Mesenteric fat pad (tissue), 1 donor: ENCODE data around the gene PYGO2. TPM values are rescaled to one million over a fixed set of nuclear protein-coding genes. Genes with fewer than 3 reads are reported as not detected.

Experiments
- DNase-seq: peaks from one replicate; pipeline ENCODE4 v3.0.0-alpha.2; 2020; ENCODE audit warnings: low spot score
- total RNA-seq: library from RNA; stranded (reverse); fragmentation: NEBNext Ultra II Directional; extraction: Animal tissue kit (Norgen Biotek cat#: 25700); gene quantifications from one replicate; pipeline ENCODE4 v1.2.1, GENCODE V29; 2021
- donor health status: DM: yes; HTN: yes; CAD: no.

Gene PYGO2
- total RNA-seq, 1 donor from 2014 or later, result 22.2 TPM

DNA sequence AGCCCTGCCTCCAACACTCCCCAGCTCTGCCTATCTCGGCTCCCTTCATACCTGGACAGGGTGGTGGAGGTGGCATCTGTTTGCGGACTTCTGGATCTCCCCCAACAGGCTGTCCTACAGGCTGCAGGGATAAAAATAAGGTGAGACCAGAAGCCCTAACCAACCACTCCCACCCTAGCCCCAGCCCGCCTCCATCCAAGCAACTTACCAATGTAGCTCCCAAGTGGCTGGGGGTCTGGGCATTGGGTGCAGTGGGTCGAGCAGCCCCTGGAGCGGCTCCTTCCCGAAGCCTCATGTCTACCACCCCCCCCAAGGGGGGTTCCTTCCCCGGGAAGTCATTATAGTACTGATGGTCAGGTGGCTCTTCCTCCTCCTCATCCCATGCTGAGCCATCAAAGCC is 4.5 kb upstream of the PYGO2 start:
- no peak for DNase-seq

DNA sequence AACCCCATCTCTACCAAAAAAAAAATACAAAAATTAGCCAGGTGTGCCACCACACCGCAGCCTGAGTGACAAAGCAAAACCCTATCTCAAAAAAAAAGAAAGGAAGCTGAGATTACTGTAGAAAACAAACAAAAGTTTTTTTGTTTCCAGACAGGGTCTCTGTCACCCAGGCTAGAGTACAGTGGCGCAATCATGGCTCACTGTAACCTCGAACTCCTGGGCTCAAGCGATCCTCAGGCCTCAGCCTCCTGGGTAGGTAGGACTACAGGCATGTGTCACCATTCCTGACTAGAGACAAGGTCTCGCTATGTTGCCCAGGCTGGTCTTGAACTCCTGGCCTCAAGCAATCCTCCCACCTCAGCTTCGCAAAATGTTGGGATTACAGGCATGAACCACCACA is 2.8 kb upstream of the PYGO2 start:
- DNase-seq, result no peak

DNA sequence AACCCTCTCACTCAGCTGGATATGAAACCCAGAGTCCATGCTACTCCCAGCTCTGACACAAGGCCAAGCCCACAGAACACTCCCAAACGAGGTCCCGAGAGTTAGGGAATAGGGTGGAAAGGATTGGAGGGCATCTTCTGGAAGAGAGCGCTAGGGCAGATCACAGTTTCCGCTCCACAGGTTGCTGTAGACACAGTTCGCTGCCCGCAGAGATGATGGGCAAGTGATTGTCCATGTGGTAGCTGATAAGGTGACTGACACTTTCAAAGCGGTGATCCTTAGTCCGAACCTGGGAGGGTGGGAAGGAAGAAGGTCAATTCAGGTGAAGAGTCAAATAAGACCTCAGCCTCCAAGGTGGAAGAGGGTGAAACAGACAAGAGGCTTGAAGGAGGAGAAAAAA is 2.1 kb upstream of the PYGO2 start:
- DNase-seq, result no peak

- no peak for DNase-seq
Measured at GRCh38 chr1:154962795-154963330, 1.3 kb upstream of the PYGO2 start.

DNA sequence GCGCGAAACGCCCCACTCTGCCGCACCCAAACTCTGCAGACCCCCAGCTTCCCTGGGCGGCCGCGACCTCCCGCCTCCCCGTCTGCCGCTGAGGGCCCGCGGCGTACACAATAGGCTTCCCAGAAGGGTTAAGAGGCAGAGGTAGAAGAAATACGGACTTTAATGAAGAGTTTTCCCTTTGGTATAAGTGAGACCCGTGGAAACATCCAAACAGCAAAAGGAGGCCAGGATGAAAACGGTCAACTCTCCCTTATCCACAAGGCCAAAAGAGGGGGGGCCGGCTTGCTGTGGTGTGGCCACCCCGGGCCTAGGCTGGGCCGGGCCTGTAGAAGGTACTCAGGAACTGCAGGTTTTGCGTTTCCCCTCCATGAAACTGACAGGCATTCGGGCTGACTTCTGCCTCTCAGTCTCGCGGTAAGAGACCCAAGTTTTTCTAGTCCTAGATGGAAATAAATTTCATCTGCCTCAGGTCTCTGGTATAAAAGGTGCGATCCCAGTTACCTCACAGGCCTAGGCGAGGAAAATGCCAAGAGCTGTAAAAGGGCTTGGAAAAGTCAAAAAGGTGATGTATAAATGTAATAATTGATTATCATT is 671 bp upstream of the PYGO2 start:
- no peak for DNase-seq

- no peak for DNase-seq
Measured at GRCh38 chr1:154960446-154961136, 991 bp downstream of the PYGO2 start.

GRCh38 chr1:154959426-154959780 is 2.2 kb downstream of the PYGO2 start:
- no peak for DNase-seq

DNA sequence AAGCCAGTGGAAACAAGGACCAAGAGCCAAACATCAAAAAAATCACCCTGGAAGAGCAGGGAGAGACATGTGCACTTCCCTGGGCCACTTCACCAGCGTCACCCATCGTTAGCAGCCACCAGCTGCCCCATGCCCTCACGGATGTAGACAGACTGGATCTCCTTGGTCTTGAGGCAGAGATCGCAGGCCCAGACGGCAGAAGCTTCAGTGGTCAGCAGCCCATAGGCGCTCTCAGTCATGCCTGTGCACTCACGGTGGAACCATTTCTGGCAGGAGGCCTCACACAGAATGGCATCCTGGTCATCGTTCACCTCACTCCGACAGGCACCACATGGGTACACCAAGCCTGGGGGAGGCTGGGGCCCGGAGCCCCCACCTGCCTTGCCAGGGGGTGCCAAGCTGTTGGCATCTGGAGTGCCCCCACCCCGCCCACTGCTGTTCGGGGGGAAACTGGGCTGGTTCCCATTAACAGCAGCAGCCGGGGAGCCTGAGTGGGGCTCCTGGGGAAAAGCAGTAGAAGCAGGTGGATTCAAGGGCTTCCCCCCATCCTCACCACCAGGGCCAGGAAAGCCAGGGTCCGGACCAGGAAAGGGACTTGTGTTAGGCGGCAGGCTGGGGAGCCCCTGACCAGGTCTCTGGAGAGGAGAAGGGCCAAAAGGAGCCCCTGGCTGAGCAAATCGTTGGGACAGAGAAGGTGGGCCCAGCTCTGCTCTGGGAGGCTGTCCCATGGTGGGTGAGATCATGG is 2.7 kb downstream of the PYGO2 start:
- DNase-seq, result no peak

DNA sequence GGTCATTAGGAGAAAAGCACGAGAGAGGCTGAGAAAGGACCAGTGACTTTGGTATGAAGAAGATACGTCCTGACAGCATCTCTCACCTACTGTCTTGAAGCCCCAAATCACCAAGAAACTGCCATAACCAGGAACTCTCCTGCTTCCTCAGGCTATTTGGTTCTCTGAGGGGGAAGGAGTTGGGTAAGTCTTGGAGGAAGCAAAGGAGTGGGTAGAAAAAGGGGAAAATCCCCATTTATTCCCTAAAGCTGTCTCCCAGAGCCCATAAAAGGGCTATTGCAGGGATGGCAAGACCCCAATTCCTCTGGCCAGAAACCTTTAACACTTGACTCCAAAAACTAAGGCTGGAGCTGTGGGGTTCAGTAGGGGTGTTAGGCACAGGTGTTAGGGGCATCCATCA is 3.5 kb downstream of the PYGO2 start:
- no peak for DNase-seq

DNA sequence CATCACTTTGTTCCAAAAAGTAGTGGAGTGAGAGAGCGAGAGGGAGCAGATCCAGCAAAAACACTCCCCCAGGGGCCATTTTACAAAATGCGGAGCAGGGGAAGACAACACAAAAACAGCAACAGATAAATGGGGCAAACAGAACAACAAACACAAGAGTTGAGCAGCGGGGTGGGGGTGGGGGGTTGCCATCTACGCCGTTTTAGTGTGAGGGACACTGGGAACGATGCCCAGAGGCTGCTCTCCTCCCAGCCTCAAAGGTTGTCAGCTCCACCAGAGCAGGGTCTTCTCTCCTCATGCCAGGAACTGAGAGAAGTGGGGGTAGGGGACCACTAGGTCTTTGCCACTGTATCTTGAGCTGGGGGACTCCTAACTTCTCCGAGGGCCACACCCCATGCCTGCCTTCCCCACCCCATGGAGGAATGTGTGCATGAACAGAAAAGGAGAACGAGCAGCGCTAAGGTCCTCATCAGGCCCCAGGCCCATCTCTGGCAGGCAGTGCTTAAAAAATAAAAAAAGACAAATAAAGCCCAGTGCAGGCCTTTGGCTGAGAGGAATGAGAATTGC is 4.4 kb downstream of the PYGO2 start:
- DNase-seq, result no peak

- DNase-seq, result no peak
Measured at GRCh38 chr1:154956544-154956941, 5.0 kb downstream of the PYGO2 start.

DNA sequence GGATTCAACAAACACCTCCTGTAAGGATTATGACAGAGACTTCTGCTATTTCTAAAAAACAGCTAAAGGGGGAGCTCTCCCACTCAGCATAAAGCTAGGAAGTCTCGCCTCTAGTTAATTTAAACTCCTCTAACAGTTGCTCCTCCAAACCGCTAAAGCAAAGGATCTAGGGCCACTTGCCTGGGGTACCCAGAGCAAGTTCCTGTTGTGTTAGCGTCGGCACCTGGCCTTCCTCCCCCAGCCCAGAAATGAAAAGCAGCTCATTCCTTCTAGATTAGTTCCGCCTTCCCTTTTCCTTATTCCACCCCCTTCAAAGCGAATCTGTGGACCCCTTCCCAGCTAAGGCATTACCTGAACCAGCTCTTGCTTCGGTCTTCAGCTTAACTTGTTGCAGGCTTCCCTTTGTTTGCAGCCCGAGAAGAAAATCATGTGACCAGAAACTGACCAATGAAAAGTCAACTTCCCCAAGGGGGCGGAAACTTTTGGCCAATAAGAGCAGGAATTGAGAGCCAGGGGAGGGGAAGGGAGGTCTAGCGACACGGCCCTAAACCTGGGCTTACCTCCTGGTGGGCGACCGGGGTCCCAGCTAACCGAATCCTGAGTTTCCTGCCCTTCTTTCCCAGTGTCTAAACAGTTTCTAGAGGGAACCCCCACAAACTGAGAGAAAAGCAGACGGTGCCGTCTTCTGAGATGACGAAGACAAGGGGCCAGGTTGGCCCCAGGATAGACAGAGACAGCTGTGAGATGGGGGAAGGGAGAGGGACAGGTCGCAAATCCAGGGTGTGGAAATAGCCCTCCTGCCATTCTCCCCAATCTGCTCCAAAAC is 5.7 kb downstream of the PYGO2 start, which contains the start of gene PBXIP1:
PBXIP1 (minus strand) TSS at position 382 of the 826 bp plus-strand sequence. CDS start 2,378 bp downstream, outside the sequence.
- no peak for DNase-seq

DNA sequence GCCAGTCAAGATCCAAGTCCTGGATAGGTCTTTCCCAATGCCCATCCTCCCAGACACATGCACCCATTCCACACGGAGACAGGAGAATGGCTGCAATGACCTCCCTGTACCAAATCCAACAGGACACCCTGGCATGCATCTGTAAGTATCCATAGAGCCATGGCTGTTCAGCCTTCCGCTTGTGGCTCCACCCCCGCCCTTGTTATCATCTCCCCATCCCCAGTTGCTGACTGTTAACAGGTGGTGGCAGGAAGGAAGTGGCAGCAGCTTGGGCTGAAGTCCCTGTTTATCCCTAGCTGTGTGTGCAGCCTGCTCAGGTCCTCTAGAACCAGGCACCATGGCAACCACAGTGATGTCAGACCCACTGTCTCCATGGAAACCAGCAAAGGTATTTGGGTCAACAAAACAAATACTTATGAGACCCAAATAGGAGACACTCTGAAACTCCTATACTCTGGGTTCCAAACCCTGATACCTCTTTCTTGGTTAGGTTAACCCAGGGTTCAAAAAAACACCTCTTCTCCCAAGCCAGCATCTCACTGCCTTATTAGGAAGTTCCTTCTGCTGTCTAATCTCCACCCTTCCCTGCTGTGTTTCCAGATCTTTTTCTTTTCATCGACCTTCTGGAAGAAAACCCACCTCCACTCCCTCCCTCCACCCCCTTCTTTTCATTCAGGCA is 6.4 kb downstream of the PYGO2 start:
- no peak for DNase-seq

- DNase-seq, result no peak
Measured at GRCh38 chr1:154954541-154954940, 7.0 kb downstream of the PYGO2 start.

- DNase-seq, result no peak
Measured at GRCh38 chr1:154953611-154954038, 8.0 kb downstream of the PYGO2 start.

DNA sequence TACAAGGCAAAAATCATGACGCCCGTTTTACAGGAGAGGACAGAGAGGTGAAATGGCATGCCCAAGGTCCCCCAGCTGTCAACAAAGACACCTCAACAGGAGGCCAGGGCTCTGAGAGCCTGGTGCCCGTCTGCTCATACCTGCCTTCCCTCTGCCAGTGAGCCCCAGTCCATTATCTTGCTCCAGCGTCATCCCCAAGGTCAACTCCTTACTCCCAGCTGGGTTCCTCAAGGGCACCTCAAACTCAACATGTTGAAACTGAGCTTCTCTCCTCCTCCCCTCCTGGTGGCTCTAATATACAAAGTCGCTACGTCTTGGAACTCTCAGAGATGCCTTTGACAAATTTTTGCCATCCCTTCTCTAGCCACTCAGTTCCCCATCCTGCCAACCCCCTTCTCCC is 8.9 kb downstream of the PYGO2 start:
- no peak for DNase-seq

GRCh38 chr1:154951901-154952657 is 9.5 kb downstream of the PYGO2 start:
- no peak for DNase-seq

DNA sequence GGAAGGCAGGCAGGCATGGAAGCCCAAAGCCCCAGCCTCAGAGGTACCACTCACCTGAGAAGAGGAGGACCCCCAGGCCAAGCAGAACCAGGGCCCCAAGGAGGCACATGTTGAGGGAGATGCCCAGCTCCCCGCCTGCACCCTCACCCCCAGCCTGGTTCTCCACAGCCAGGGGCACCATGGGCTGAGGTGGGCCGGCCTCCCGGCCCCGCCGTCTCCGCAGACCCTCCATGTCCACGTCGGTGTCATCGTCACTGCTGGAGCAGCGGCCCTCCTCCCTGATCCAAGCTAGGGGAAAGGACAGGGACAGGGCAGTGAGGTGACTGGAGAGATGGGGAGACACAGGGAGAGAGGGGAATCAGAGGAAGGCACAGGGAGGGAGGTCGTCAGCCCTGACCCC is 13.5 kb downstream of the PYGO2 start:
- no peak for DNase-seq

DNA sequence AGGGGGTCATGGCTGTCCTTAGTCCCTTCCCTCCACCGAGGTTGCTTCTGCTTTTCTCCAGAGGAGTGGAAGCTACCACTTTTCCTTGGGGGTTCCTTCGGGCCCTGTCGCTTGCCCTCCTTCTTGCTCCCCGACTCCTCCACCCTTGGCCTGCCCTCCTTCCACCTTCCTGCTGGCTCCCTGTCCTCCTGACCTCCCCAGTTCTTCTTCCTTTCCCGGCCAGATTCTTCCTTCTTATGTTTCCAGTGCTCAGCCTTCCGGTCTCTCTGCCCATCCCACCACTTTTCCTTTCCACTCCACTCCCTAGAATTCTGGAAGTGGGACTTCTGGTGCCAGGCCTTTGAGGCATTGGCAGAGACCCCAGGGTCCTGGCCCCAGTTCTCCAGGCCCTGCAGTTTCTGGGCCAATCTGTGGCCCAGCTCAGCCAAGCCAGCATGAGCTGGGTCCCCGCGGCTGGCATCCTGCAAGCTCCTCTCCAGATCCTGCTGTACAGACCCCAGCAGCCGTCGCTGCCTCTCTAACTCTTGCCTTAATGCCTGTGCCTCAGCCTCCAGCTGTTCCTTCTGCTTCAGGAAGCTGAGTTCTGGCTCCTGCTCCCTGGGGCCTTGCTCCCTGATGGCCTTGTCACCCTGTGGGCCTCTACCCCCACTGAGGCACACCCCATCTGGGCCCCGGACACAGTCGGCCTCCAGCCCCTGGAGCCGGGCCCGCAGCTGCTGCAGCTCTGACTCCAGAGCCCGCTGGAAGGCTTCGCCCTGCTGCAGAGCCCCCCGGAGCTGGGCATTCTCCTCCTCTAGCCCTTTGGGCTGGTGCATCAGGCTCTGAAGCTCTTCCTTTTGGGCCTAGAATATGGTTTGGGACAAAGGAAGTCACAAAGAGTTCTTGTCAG is 15.4 kb downstream of the PYGO2 start:
- DNase-seq, result no peak
